ENCODE data around the gene FN1. TPM values are rescaled to one million over a fixed set of nuclear protein-coding genes. Genes with fewer than 3 reads are reported as not detected.

The FN1 gene
- total and polyA plus RNA-seq, 2 of the 8 experiments (the other 6 are each of a cell fraction or from before 2014, with no cell fraction given), result 42.9 to 109 TPM

DNA sequence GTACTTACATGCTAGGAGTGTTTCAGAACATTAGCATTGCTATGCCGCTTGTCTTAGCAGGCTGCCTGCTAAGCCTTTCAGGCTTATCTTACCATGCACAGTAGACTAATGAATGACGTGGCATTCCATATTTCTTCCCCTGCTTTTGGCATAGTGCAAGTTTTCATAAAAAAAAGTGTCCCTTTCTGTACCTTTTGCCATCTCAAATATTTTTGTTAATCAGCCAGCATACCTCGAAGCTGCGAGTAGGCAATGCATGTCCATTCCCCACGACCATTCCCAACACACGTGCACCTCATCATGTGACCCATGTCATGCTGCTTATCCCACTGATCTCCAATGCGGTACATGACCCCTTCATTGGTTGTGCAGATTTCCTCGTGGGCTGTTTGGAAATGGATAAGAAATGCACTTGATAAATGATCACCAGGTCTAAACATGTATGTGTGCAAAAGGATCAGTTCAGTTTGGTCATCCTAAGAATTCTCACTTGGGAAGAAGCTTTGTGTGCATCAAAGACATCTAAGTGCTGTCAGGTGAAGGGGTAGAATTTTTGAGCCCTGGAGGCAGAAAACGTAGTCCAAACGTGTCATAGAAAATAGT lies 13.9 kb downstream of the FN1 start:
- FAIRE-seq (no peak), DNase-seq (ENCODE audit: low read depth in 1 of 2, low spot score in 2 of 2) (no peak)
- no peaks in the 10 kb centered on the region for H4K20me1 ChIP-seq (replicated peaks in 1 of 2; ENCODE audit: control insufficient read depth in 1 of 2, insufficient read depth in 2 of 2, low read length in 2 of 2)
- H2AK5ac ChIP-seq (ENCODE audit: low read depth, low read length), result no peak overlapping the region
- H3K4ac ChIP-seq (replicated peaks; ENCODE audit: insufficient read length, low read depth, low read length), result no peak overlapping the region
- no peak overlapping the region for H3K18ac ChIP-seq (ENCODE audit: extremely low read depth, low read length)
- no peak overlapping the region for H3K56ac ChIP-seq (replicated peaks; ENCODE audit: insufficient read length, low read depth, low read length)
- H3K4me3 ChIP-seq (ENCODE audit: extremely low read depth in 1 of 4, insufficient read depth in 2 of 4, low read depth in 3 of 4, low read length in 4 of 4), result no peak overlapping the region
- no peak overlapping the region for H3K14ac ChIP-seq (ENCODE audit: insufficient read length)
- H4K8ac ChIP-seq (ENCODE audit: extremely low read depth, insufficient read depth, low read length), result no peak overlapping the region
- POLR2A ChIA-PET (ENCODE audit: partially characterized antibody), result no interaction called here
- no peaks in the 10 kb centered on the region for H3K4me1 ChIP-seq (replicated peaks in 1 of 4; ENCODE audit: control insufficient read depth in 3 of 4, insufficient read depth in 4 of 4, low read length in 3 of 4)
- H3K79me1 ChIP-seq (ENCODE audit: low read depth, low read length), result no peaks in the 10 kb centered on the region
- 90% methylated on average over 10 of the region's 10 CpGs; no CpG with 5 or more reads in 1 of the 2 experiments for WGBS, 2 experiments (ENCODE audit: extremely low coverage in 1 of 2, insufficient coverage in 1 of 2, insufficient read length in 1 of 2, insufficient replicate concordance in 2 of 2, low coverage in 1 of 2, low lambda C conversion rate in 2 of 2, missing lambda C conversion rate in 1 of 2)
- no peak overlapping the region; the same call in 1 of the 2 replicates for H3K27ac ChIP-seq (ENCODE audit: low read depth, low read length)
- no peak overlapping the region for H3K23ac ChIP-seq (ENCODE audit: insufficient read length)
- H2BK20ac ChIP-seq (ENCODE audit: low read length), result no peak overlapping the region
- H2BK120ac ChIP-seq (replicated peaks; ENCODE audit: low read depth, low read length), result no peak overlapping the region
- no peak overlapping the region for H3K9ac ChIP-seq (replicated peaks in 1 of 4; ENCODE audit: extremely low read depth in 1 of 4, low read depth in 3 of 4, low read length in 3 of 4)
- no peak overlapping the region for H3K4me2 ChIP-seq (ENCODE audit: insufficient read depth in 1 of 2, low read depth in 2 of 2, low read length in 2 of 2)
- CTCF ChIA-PET (ENCODE audit: partially characterized antibody), result no interaction called here
- peaks cover 2 to 20% (median 10%) of the 10 kb centered on the region in 4 experiments; a peak in 6 of 8 replicates for H3K36me3 ChIP-seq (ENCODE audit: control insufficient read depth in 2 of 4, insufficient read depth in 4 of 4, low read length in 3 of 4)
- H2BK12ac ChIP-seq (ENCODE audit: low read depth, low read length), result no peak overlapping the region
- no peaks in the 10 kb centered on the region for H3K23me2 ChIP-seq (ENCODE audit: low read depth, low read length)
- H3K9me3 ChIP-seq (ENCODE audit: insufficient read depth in 2 of 2, low read depth in 1 of 2, low read length in 1 of 2), result no peaks in the 10 kb centered on the region
- no peak overlapping the region for H2BK15ac ChIP-seq (ENCODE audit: low read length)
- H3K27me3 ChIP-seq (replicated peaks in 1 of 4; ENCODE audit: control insufficient read depth in 3 of 4, extremely low read depth in 1 of 4, insufficient read depth in 3 of 4, low read length in 3 of 4), result no peaks in the 10 kb centered on the region
- H3K79me2 ChIP-seq (ENCODE audit: control insufficient read depth in 1 of 2, insufficient read depth in 2 of 2, low read length in 2 of 2), result no peaks in the 10 kb centered on the region
- no peak overlapping the region for H4K91ac ChIP-seq (replicated peaks; ENCODE audit: insufficient read length, low read length)
- H2BK5ac ChIP-seq (ENCODE audit: low read depth, low read length), result no peak overlapping the region
- no peak overlapping the region for H2AFZ ChIP-seq (ENCODE audit: low read length)
- no peak for TF ChIP-seq BRCA1 (IDR thresholded peaks at IDR 0.05; ENCODE audit: low read depth, low read length)
- no peak for TF ChIP-seq POLR2AphosphoS5 (IDR thresholded peaks at IDR 0.05; ENCODE audit: low read depth, low read length)
- TF ChIP-seq, protein P1, sequence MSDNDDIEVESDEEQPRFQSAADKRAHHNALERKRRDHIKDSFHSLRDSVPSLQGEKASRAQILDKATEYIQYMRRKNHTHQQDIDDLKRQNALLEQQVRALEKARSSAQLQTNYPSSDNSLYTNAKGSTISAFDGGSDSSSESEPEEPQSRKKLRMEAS (IDR thresholded peaks at IDR 0.05), result no peak
- TF ChIP-seq SIRT6 (IDR thresholded peaks at IDR 0.05; ENCODE audit: low read length), result no peak
- TF ChIP-seq JUN (IDR thresholded peaks at IDR 0.05; ENCODE audit: low read depth, low read length), result no peak
- TF ChIP-seq, protein P2, sequence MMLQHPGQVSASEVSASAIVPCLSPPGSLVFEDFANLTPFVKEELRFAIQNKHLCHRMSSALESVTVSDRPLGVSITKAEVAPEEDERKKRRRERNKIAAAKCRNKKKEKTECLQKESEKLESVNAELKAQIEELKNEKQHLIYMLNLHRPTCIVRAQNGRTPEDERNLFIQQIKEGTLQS (IDR thresholded peaks at IDR 0.05; ENCODE audit: insufficient read depth, low read depth, low read length), result no peak
- TF ChIP-seq TAF1 (IDR thresholded peaks at IDR 0.05; ENCODE audit: low read depth, low read length), result no peak
- no peak for TF ChIP-seq JUND (IDR thresholded peaks at IDR 0.05; ENCODE audit: low read length)
- TF ChIP-seq POLR2A (IDR thresholded peaks at IDR 0.05; ENCODE audit: control extremely low read depth in 1 of 2, low read depth in 2 of 2, low read length in 2 of 2), result no peak
- no peak for TF ChIP-seq YY1 (IDR thresholded peaks at IDR 0.05; ENCODE audit: low read depth, low read length)
- no peak for TF ChIP-seq BCL11A (IDR thresholded peaks at IDR 0.05; ENCODE audit: low read depth in 2 of 2, low read length in 2 of 2)
- no peak for TF ChIP-seq PHF8 (conservative IDR thresholded peaks at IDR 0.05; ENCODE audit: low read depth, low read length)
- TF ChIP-seq KDM1A (IDR thresholded peaks at IDR 0.05; ENCODE audit: borderline replicate concordance, low read length), result no peak
- H4K5ac ChIP-seq (ENCODE audit: insufficient read length, low read depth, low read length), result no peak overlapping the region
